Mesenchymal stem cell (in vitro differentiated cells and primary cell): ENCODE measurements around the gene BTBD17.
A peak's percentile ranks its signal among the peaks of the same experiment; 100 is the strongest.

ENCODE experiments used
- DNase-seq: peaks from one replicate; pipeline ENCODE4 v3.0.0-alpha.2; 2013
- H2AFZ ChIP-seq: one replicate; pipeline ENCODE4 v1.6.1; 2013; ENCODE audit warnings: low read depth, mild to moderate bottlenecking, control low read depth, inconsistent platforms, low read length, moderate library complexity
- H2AK5ac ChIP-seq: 2 replicates; pipeline ENCODE4 v1.6.1; 2013; ENCODE audit warnings: low read length, moderate library complexity, mild to moderate bottlenecking, inconsistent platforms; ENCODE audit not compliant: severe bottlenecking
- H2BK120ac ChIP-seq: one replicate; pipeline ENCODE4 v1.6.1; 2013; ENCODE audit warnings: low read depth, mild to moderate bottlenecking, inconsistent platforms, low read length, moderate library complexity
- H2BK12ac ChIP-seq, 2 experiments: one replicate each; pipeline ENCODE4 v1.6.1; 2013; ENCODE audit warnings: inconsistent platforms in 2 of 2, low read length in 2 of 2, mild to moderate bottlenecking in 2 of 2, moderate library complexity in 2 of 2, control low read depth in 1 of 2
- H2BK15ac ChIP-seq: one replicate; pipeline ENCODE4 v1.6.1; 2013; ENCODE audit warnings: mild to moderate bottlenecking, low read depth, inconsistent platforms; ENCODE audit not compliant: poor library complexity, severe bottlenecking
- H2BK5ac ChIP-seq: 2 replicates; pipeline ENCODE4 v1.6.1; 2013; ENCODE audit warnings: low read depth, mild to moderate bottlenecking, low read length, control low read depth, inconsistent platforms; ENCODE audit not compliant: poor library complexity, severe bottlenecking
- H3K14ac ChIP-seq, 2 experiments: one replicate each; pipeline ENCODE4 v1.6.1; 2013; ENCODE audit warnings: inconsistent platforms in 2 of 2, low read length in 2 of 2, control low read depth in 1 of 2, mild to moderate bottlenecking in 1 of 2, moderate library complexity in 1 of 2
- H3K18ac ChIP-seq, 2 experiments: one replicate each; pipeline ENCODE4 v1.6.1; 2013; ENCODE audit warnings: inconsistent platforms in 2 of 2, low read length in 2 of 2, control low read depth in 1 of 2, low read depth in 1 of 2, mild to moderate bottlenecking in 1 of 2
- H3K23ac ChIP-seq, 2 experiments: one replicate each; pipeline ENCODE4 v1.6.1; 2013; ENCODE audit warnings: inconsistent platforms in 2 of 2, low read length in 2 of 2, mild to moderate bottlenecking in 2 of 2, moderate library complexity in 2 of 2, control low read depth in 1 of 2
- H3K27ac ChIP-seq: 2 replicates; pipeline ENCODE4 v1.5.1; 2013; ENCODE audit warnings: mild to moderate bottlenecking, moderate library complexity, low read length, control low read depth, inconsistent platforms; ENCODE audit not compliant: poor library complexity, severe bottlenecking
- H3K27me3 ChIP-seq, 2 experiments: 2 replicates each; pipeline versions ENCODE4 v1.6.1 to v1.7.0; 2013; ENCODE audit warnings: low read length in 2 of 2, mild to moderate bottlenecking in 2 of 2, moderate library complexity in 2 of 2, control low read depth in 1 of 2, inconsistent platforms in 1 of 2; ENCODE audit not compliant: control insufficient read depth in 1 of 2, insufficient read depth in 1 of 2
- H3K36me3 ChIP-seq, 2 experiments: 2 replicates each; pipeline versions ENCODE4 v1.6.1 to v1.7.0; 2013; ENCODE audit warnings: low read length in 2 of 2, control low read depth in 1 of 2, inconsistent platforms in 1 of 2, low read depth in 1 of 2, mild to moderate bottlenecking in 1 of 2; ENCODE audit not compliant: insufficient read depth in 2 of 2, control insufficient read depth in 1 of 2
- H3K4ac ChIP-seq, 2 experiments: one replicate each; pipeline ENCODE4 v1.6.1; 2013; ENCODE audit warnings: inconsistent platforms in 2 of 2, low read length in 2 of 2, mild to moderate bottlenecking in 2 of 2, moderate library complexity in 2 of 2, control low read depth in 1 of 2, low read depth in 1 of 2
- H3K4me1 ChIP-seq: 2 replicates; pipeline ENCODE4 v1.6.1; 2013; ENCODE audit warnings: low read depth, low read length, control low read depth; ENCODE audit not compliant: control insufficient read depth, insufficient read depth
- H3K4me2 ChIP-seq: 2 replicates; pipeline ENCODE4 v1.6.1; 2013; ENCODE audit warnings: low read length, mild to moderate bottlenecking, inconsistent platforms; ENCODE audit not compliant: poor library complexity, severe bottlenecking
- H3K4me3 ChIP-seq, 2 experiments: 2 replicates each; pipeline versions ENCODE4 v1.5.1 to v1.7.0; 2013; ENCODE audit warnings: low read length in 2 of 2, mild to moderate bottlenecking in 2 of 2, control low read depth in 1 of 2, low read depth in 1 of 2; ENCODE audit not compliant: insufficient read depth in 1 of 2
- H3K79me1 ChIP-seq: replicated peaks from 2 replicates; pipeline ENCODE4 v1.6.1; 2013; ENCODE audit warnings: mild to moderate bottlenecking, control low read depth, low read length, inconsistent platforms; ENCODE audit not compliant: poor library complexity, severe bottlenecking
- H3K9ac ChIP-seq: 2 replicates; pipeline ENCODE4 v1.7.0; 2013; ENCODE audit warnings: mild to moderate bottlenecking, low read length, moderate library complexity
- H3K9me3 ChIP-seq: 2 replicates; pipeline ENCODE4 v1.7.0; 2013; ENCODE audit warnings: mild to moderate bottlenecking, low read length; ENCODE audit not compliant: control insufficient read depth
- H4K8ac ChIP-seq: one replicate; pipeline ENCODE4 v1.6.1; 2013; ENCODE audit warnings: inconsistent platforms, mild to moderate bottlenecking, low read length, moderate library complexity
- H4K91ac ChIP-seq: one replicate; pipeline ENCODE4 v1.6.1; 2013; ENCODE audit warnings: mild to moderate bottlenecking, low read length, inconsistent platforms
- WGBS: methylation state at CpG from one replicate; pipeline ENCODE4 v1.1.7; 2013; ENCODE audit warnings: mixed read lengths; 5-methylcytosine and 5-hydroxymethylcytosine counted together

The BTBD17 gene

GRCh38 chr17:74380959-74381808, 19.5 kb upstream of the BTBD17 start:
- no peak overlapping the region for H4K8ac ChIP-seq
- peak overlapping the region; percentile 17 for H2BK15ac ChIP-seq
- no peaks in the 10 kb centered on the region for H3K36me3 ChIP-seq
- H2BK5ac ChIP-seq: no peak overlapping the region
- no peak overlapping the region for H4K91ac ChIP-seq
- no peak overlapping the region for H3K4ac ChIP-seq
- no peak overlapping the region for H2BK12ac ChIP-seq
- no peak overlapping the region for H2BK120ac ChIP-seq
- DNase-seq: no peak
- peaks cover 10% of the 10 kb centered on the region for H3K4me1 ChIP-seq
- 86% methylated on average over 15 of the region's 15 CpGs for WGBS
- no peak overlapping the region for H3K23ac ChIP-seq
- H3K9ac ChIP-seq: no peak overlapping the region
- no peak overlapping the region for H2AK5ac ChIP-seq
- H3K9me3 ChIP-seq: no peaks in the 10 kb centered on the region
- H3K4me3 ChIP-seq: no peak overlapping the region
- peaks cover 17 to 25% of the 10 kb centered on the region in 2 experiments for H3K27me3 ChIP-seq
- H3K18ac ChIP-seq: no peak overlapping the region
- H3K4me2 ChIP-seq: no peak overlapping the region
- no peak overlapping the region for H3K27ac ChIP-seq
- H3K79me1 ChIP-seq: no peaks in the 10 kb centered on the region
- H3K14ac ChIP-seq: no peak overlapping the region
- no peak overlapping the region for H2AFZ ChIP-seq

- no peak overlapping the region for H2BK12ac ChIP-seq
- no peak overlapping the region for H3K4me3 ChIP-seq
- peaks cover 17 to 34% of the 10 kb centered on the region in 2 experiments for H3K27me3 ChIP-seq
- H4K8ac ChIP-seq: no peak overlapping the region
- no peak overlapping the region for H3K4ac ChIP-seq
- no peak overlapping the region for H2AK5ac ChIP-seq
- no peak overlapping the region for H2BK15ac ChIP-seq
- no peak for DNase-seq
- no peaks in the 10 kb centered on the region for H3K79me1 ChIP-seq
- H3K9ac ChIP-seq: no peak overlapping the region
- no peak overlapping the region for H3K27ac ChIP-seq
- no peak overlapping the region for H4K91ac ChIP-seq
- no peaks in the 10 kb centered on the region for H3K9me3 ChIP-seq
- no peak overlapping the region for H2BK5ac ChIP-seq
- H3K4me1 ChIP-seq: peaks cover 10% of the 10 kb centered on the region
- H3K36me3 ChIP-seq: no peaks in the 10 kb centered on the region
- H3K23ac ChIP-seq: no peak overlapping the region
- no peak overlapping the region for H3K14ac ChIP-seq
- H3K18ac ChIP-seq: no peak overlapping the region
- WGBS: 48% methylated on average over 17 of the region's 17 CpGs
- no peak overlapping the region for H2BK120ac ChIP-seq
- H3K4me2 ChIP-seq: no peak overlapping the region
- no peak overlapping the region for H2AFZ ChIP-seq
Observed at GRCh38 chr17:74380086-74380958, 18.7 kb upstream of the BTBD17 start.

- peak; percentile 68 for DNase-seq
Observed at GRCh38 chr17:74379495-74380085, 17.9 kb upstream of the BTBD17 start.

GRCh38 chr17:74374858-74375257, 13.2 kb upstream of the BTBD17 start:
- no peak overlapping the region for H3K18ac ChIP-seq
- H3K23ac ChIP-seq: no peak overlapping the region
- no peak overlapping the region for H2BK15ac ChIP-seq
- H2BK120ac ChIP-seq: no peak overlapping the region
- DNase-seq: no peak
- H3K79me1 ChIP-seq: no peaks in the 10 kb centered on the region
- no peaks in the 10 kb centered on the region for H3K36me3 ChIP-seq
- H3K4me2 ChIP-seq: no peak overlapping the region
- no peaks in the 10 kb centered on the region for H3K9me3 ChIP-seq
- no peak overlapping the region for H3K4ac ChIP-seq
- H2BK12ac ChIP-seq: no peak overlapping the region
- no peak overlapping the region for H3K14ac ChIP-seq
- no peak overlapping the region for H2BK5ac ChIP-seq
- no peak overlapping the region for H2AK5ac ChIP-seq
- 85% methylated on average over 3 of the region's 3 CpGs for WGBS
- H3K27ac ChIP-seq: no peak overlapping the region
- peaks cover 4% of the 10 kb centered on the region for H3K4me1 ChIP-seq
- no peak overlapping the region for H4K8ac ChIP-seq
- H2AFZ ChIP-seq: no peak overlapping the region
- H3K4me3 ChIP-seq: no peak overlapping the region
- no peak overlapping the region for H3K9ac ChIP-seq
- H4K91ac ChIP-seq: no peak overlapping the region
- peaks cover 35 to 63% of the 10 kb centered on the region in 2 experiments for H3K27me3 ChIP-seq

More at GRCh38 chr17:74379495-74380085, 17.9 kb upstream of the BTBD17 start:
- Histone ChIP-seq H2AK5ac (no peak overlapping the region), H3K23ac (no peak overlapping the region), H2BK5ac (no peak overlapping the region), H2BK15ac (no peak overlapping the region), H3K79me1 (no peaks in the 10 kb centered on the region), H3K27me3 (peaks cover 23 to 40% of the 10 kb centered on the region in 2 experiments), H2BK12ac (no peak overlapping the region), H3K18ac (no peak overlapping the region), H3K27ac (no peak overlapping the region), H3K36me3 (no peaks in the 10 kb centered on the region), H3K9me3 (no peaks in the 10 kb centered on the region), H3K9ac (peak overlapping the region; percentile 29), H4K91ac (no peak overlapping the region), H3K4me3 (no peak overlapping the region), H3K4ac (no peak overlapping the region), H4K8ac (peak overlapping the region; percentile 60), H3K14ac (no peak overlapping the region), H3K4me2 (peak overlapping the region; percentile 13), H2AFZ (peak overlapping the region; percentile 46), H3K4me1 (peaks cover 10% of the 10 kb centered on the region), H2BK120ac (no peak overlapping the region)
- WGBS: 16% methylated on average over 19 of the region's 20 CpGs
